Daoy (cell line): Measurements from ENCODE around the gene TMPRSS3. TPM values are rescaled to one million over a fixed set of nuclear protein-coding genes. Genes with fewer than 3 reads are reported as not detected.

Source experiments
- DNase-seq: peaks from one replicate; pipeline ENCODE4 v3.0.0-alpha.2; 2015; ENCODE audit warnings: low read depth
- total RNA-seq: library from RNA; depleted of rRNA; stranded (reverse); fragments of >200 nt; shearing (Covaris generic); gene quantifications from 2 replicates; pipeline ENCODE4 v1.2.3, GENCODE V29; 2014

Gene TMPRSS3
- total RNA-seq, 1 experiment from 2014 or later, result 8.7 TPM

DNA sequence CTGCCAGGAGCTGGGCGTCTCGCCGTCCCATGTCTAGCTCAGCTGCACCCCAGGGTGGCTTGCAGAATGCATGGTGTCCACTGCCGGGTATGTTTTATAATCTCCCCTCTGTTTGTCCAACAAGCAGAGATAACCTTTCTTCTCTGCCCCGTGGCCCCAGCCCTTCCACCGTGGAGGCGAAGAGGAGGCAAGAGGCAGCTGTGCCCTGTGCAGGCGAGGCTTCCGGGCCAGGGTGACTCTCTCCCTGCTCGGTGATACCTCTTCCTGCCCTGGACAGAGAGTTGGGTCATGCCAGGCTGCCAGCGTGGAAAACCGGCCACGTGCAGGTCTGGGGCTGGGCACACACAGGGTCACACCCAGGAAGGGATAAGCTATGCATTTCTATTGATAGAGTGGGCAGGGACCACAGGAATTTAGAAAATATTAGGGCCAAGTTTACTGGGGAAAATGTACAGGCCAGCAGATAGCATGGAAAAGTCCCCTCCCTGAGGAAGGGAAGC is 44.9 kb downstream of the TMPRSS3 start, which contains the start of gene TFF2:
Gene TFF2, minus strand, starts transcription at position 68 of the 500 bp plus-strand sequence. Its CDS starts 37 bp downstream, at position 31.
- DNase-seq, result peak; percentile 27

DNA sequence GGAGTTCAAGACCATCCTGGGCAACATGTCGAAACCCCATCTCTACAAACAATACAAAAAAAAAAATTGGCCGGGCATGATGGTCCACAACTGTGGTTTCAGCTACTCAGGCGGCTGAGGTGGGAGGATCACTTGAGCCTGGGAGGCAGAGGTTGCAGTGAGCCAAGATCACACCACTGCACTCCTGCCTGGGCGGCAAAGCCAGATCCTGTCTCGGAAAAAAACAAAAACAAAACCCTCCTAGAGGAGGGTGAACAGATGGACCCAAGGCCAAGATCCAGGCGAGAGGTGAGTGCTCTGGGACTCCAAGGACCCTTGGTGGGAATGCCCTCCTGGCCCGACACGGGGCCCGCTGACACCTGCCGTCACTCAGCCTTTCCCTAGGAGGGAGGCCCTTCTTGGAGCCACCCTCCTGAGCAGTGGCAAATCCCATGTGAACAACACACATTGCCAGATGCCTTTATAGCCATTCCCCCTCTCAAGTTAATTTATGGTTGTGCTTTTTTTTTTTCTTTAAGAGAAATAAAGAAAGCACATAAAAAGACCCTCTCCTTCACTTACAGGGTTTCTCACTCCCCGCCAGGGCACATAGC is 45.4 kb downstream of the TMPRSS3 start:
- no peak for DNase-seq

DNA sequence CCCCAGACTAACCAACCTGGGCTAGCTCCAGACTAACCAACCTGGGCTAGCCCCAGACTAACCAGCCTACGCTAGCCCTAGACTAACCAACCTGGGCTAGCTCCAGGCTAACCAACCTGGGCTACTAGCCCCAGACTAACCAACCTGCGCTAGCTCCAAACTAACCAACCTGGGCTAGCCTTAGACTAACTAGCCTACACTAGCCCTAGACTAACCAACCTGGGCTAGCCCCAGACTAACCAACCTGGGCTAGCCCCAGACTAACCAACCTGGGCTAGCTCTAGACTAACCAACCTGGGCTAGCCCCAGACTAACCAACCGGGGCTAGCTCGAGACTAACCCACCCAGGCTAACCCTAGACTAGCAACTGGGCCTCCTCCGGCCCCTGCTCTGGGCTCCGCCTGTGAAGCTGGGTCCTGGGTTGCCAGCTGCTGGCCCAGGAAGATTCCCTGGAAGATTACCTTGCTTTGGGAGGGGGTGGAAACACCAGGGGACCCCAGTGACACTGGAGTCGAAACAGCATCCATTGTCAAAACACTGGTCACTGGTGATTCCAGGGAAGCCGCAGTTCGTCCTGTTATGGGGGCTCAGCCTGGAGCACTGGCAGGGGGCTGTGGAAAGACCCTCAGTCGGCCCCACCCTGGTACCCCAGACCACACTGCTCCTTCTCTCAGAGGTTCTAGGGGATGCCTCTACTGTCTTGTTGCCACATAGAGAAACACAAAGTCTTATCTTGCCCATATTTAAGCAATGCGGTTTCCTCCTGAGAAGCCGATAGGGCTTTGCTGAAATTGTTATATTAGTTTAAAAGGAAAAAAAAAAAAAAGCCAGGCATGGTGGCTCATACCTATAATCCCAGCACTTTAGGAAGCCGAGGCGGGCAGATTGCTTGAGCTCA is 46.2 kb downstream of the TMPRSS3 start:
- no peak for DNase-seq

DNA sequence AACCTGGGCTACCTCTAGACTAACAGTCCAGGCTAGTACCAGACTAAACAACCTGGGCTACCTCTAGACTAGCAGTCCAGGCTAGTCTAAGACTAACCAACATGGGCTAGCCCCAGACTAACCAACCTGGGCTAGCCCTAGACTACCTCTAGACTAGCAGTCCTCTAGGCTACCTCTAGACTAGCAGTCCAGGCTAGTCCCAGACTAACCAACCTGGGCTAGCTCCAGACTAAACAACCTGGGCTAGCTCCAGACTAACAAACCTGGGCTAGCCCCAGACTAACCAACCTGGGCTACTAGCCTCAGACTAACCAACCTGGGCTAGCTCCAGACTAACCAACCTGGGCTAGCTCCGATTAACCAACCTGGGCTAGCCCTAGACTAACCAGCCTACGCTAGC is 47.1 kb downstream of the TMPRSS3 start:
- no peak for DNase-seq

GRCh38 chr21:42347601-42348327 is 48.1 kb downstream of the TMPRSS3 start:
- DNase-seq, result peak; percentile 52

- DNase-seq, result no peak
Observed at GRCh38 chr21:42346866-42347600, 48.8 kb downstream of the TMPRSS3 start.

- no peak for DNase-seq
Observed at GRCh38 chr21:42346441-42346840, 49.4 kb downstream of the TMPRSS3 start.

GRCh38 chr21:42344631-42345030 is 51.2 kb downstream of the TMPRSS3 start:
- no peak for DNase-seq

GRCh38 chr21:42343963-42344510 is 51.8 kb downstream of the TMPRSS3 start:
- DNase-seq, result no peak

- no peak for DNase-seq
Observed at GRCh38 chr21:42343556-42343955, 52.3 kb downstream of the TMPRSS3 start.

- no peak for DNase-seq
Observed at GRCh38 chr21:42343101-42343500, 52.8 kb downstream of the TMPRSS3 start.

- DNase-seq, result no peak
Observed at GRCh38 chr21:42341776-42342542, 53.9 kb downstream of the TMPRSS3 start.

DNA sequence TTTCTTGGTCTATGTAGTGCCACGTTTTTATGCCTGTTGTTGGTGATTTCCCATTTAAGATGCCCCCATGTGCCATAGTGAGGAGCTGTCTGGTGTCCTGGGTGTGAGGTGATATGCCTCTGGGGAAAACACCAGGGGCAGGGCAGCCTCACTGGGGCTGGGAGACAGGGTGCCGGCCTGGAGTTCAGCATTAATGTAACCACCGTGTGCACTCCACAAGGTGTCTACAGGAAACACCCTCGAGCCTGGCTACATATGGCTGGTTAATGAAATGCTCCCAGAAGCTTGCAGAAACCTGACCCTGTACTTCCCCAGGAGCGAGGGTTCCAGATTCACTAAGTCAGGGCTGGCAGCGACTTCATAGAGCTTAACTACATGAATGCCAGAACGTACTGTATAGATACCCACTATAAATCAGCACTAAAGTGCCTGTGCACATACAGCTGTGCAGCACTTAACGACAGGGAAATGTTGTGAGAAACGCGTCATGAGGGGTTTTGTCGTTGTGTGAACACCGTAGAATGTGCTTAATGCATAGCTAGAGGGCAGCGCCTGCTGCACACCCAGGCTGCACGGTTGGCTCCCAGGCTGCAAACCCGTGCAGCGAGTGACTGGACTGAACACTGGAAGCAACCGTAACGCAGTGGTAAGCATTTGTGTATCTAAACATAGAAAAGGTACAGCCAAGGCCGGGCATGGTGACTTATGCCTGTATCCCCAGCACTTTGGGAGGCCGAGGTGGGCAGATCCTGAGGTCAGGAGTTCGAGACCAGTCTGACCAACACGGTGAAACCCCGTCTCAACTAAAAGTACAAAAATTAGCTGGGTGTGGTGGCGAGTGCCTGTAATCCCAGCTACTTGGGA is 55.4 kb downstream of the TMPRSS3 start:
- DNase-seq, result no peak

GRCh38 chr21:42338729-42339715 is 56.8 kb downstream of the TMPRSS3 start:
- DNase-seq, result no peak

DNA sequence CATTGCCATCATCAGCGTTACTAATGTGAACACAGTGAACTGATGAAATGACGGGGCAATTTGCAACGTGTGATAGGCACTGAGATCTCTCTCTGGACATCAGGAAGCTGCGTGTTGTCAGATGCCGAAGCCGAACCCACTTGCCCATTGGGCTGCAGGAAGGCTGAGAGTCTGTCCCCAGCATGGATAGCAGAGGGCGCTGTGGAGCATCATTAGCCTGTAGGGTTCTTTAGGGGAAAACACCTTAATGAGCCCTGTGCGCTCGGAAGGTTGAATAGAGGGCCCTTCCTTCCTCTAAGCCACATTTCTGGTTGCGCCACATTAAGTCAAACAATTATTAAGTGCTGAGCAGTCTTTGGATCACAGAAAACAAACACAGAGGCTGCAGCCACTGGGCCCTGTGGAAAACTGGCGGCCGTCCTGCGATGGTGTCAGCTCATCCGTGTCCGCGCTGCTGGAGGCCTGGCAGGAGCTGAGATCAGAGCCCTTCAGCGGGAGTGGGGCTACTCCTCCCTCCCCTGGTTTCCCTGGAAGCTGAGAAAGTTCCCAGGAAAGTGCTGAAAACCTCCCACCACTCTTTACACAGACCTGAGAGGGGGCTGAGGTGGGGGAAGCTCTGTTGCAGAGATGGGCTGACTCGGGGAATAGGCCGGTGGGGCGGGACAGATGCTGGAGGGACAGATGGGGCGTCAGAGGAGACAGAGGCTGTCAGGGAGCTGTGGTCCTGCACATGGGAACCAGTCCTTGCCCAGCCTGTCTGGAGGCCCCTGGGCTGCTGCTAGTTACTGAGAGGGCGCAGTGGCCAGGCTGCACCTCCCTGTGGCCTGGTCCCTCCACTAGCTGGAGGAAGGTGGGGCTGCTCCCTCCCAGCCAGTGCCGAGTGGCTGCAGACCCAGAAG is 57.8 kb downstream of the TMPRSS3 start:
- DNase-seq, result peak; percentile 83

DNA sequence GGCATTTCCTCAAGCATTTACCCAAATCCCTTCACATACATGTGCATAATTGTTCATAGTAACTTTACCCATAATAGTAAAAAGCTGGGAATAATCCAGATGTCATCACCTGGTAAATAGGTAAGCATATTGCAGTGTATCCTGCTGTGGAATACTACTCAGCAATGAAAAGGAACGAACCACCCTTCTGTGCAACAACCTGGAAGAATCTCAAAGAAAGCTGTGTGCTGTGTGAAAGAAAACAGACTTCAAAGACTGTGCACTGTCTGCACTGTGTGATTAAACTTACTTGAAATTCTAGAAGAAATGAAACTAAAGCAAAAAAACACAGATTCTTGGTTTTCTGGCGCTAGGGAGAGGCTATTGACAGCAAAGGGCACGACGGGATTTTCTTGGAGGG is 58.6 kb downstream of the TMPRSS3 start:
- no peak for DNase-seq

DNA sequence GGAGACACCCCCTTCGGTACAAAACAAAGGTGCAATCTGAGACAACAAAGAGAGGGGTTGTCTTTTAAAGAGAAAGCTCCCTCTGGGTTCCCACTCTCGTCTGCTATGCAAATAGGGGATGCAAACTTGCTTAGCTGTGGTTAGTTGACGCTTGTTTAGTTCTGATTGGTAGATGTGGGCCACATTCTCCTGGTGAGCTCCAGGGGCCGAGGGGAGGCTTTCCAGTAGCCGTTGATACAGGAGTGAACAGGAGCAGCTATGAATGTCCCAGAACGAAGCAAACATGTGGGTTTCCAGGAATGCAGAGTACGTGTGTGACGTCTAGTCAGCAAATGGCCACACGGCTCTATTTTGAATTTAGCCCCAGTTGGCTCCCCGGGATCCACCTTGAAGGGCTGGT is 59.8 kb downstream of the TMPRSS3 start:
- DNase-seq, result peak; percentile 41
